HCT116 (cell line): ENCODE results near the gene DELE1. TPM values are rescaled to one million over a fixed set of nuclear protein-coding genes. Genes with fewer than 3 reads are reported as not detected.

Source experiments
- ATAC-seq: fragments of 200-7000 bp; cut with Tn5 transposase; 2 replicates; pipeline ENCODE4 v1.9.1; 2020; ENCODE audit warnings: mild to moderate bottlenecking, moderate library complexity
- BruUV-seq: library from RNA; stranded (reverse); fragments of 400-500 nt; replicated peaks from 2 replicates; lab custom pipeline; 2021; lab: Mats Ljungman, UMichigan
- CTCF ChIA-PET: fragments of 300-600 bp; sonication (Branson Sonifier 250); formaldehyde crosslinking; loops from one replicate; lab custom pipeline; 2021; ENCODE audit warnings: antibody characterized with exemption; lab: Charles Lee
- POLR2A ChIA-PET: fragments of 300-600, 350-600 bp; sonication (Branson Sonifier 250); formaldehyde crosslinking; loops from one replicate; lab custom pipeline; 2021; ENCODE audit warnings: antibody characterized with exemption; lab: Charles Lee
- RAD21 ChIA-PET, 2 experiments: fragments of 300-600 bp; sonication (Branson Sonifier 250); formaldehyde crosslinking; loops; one replicate each; lab custom pipeline; 2023; ENCODE audit warnings: low total read pairs in 2 of 2; ENCODE audit not compliant: uncharacterized antibody in 2 of 2, unreplicated experiment in 2 of 2, low non-redundant PET in 1 of 2; lab: Charles Lee
- DNase-seq: peaks from one replicate; pipeline ENCODE4 v3.0.0-alpha.2; 2010; ENCODE audit warnings: low read depth, low spot score
- H2AFZ ChIP-seq: fragments of 200-600 bp; shearing (Covaris generic), sonication (generic); 2 replicates; pipeline ENCODE4 v1.6.1; 2017; ENCODE audit warnings: low read depth, mixed run types, mixed read lengths, antibody characterized with exemption, low read length; ENCODE audit not compliant: poor library complexity, severe bottlenecking
- H3K27ac ChIP-seq: 2 replicates; pipeline ENCODE4 v1.5.1; 2012; ENCODE audit warnings: low read depth, low read length
- H3K27me3 ChIP-seq: fragments of 200-600 bp; sonication (generic); 2 replicates; pipeline ENCODE4 v1.6.1; 2016; ENCODE audit warnings: mixed run types, low read length, mixed read lengths; ENCODE audit not compliant: insufficient read depth
- H3K36me3 ChIP-seq, 2 experiments: fragments of 200-500 bp in 1 of 2; fragments of 200-600 bp in 1 of 2; sonication (Bioruptor generic) in 1 of 2; sonication (generic) in 1 of 2; 2 replicates each; pipeline versions ENCODE4 v1.5.1 to v1.6.1; 2014 to 2016; ENCODE audit warnings: low read length in 2 of 2, inconsistent platforms in 1 of 2, mixed read lengths in 1 of 2, mixed run types in 1 of 2; ENCODE audit not compliant: insufficient read depth in 2 of 2, control insufficient read depth in 1 of 2
- H3K4me1 ChIP-seq, 2 experiments: fragments of 200-600 bp in 1 of 2; sonication (generic) in 1 of 2; 2 replicates each; pipeline versions ENCODE4 v1.5.1 to v1.6.1; 2012 to 2017; ENCODE audit warnings: low read length in 2 of 2, inconsistent platforms in 1 of 2, mild to moderate bottlenecking in 1 of 2, mixed read lengths in 1 of 2, mixed run types in 1 of 2, moderate library complexity in 1 of 2; ENCODE audit not compliant: insufficient read depth in 2 of 2, control insufficient read depth in 1 of 2
- H3K4me2 ChIP-seq: fragments of 200-600 bp; sonication (generic); 2 replicates; pipeline ENCODE4 v1.6.1; 2017; ENCODE audit warnings: mixed run types, low read length, mixed read lengths
- H3K4me3 ChIP-seq, 2 experiments: fragments of 200-600 bp in 1 of 2; sonication (generic) in 1 of 2; replicated peaks in 1 of 2; 2 replicates each; pipeline ENCODE4 v1.5.1; 2011 to 2016; ENCODE audit warnings: low read length in 2 of 2, control low read depth in 1 of 2, low read depth in 1 of 2, mild to moderate bottlenecking in 1 of 2, mixed read lengths in 1 of 2, mixed run types in 1 of 2
- H3K79me2 ChIP-seq: fragments of 200-600 bp; sonication (generic); 2 replicates; pipeline ENCODE4 v1.6.1; 2017; ENCODE audit warnings: mild to moderate bottlenecking, mixed run types, low read length, moderate library complexity, mixed read lengths; ENCODE audit not compliant: insufficient read depth
- H3K9ac ChIP-seq: fragments of 200-600 bp; sonication (generic); 2 replicates; pipeline ENCODE4 v1.6.1; 2016; ENCODE audit warnings: low read length, mixed read lengths
- H3K9me2 ChIP-seq: fragments of 200-600 bp; sonication (generic), shearing (Covaris generic); 2 replicates; pipeline ENCODE4 v1.6.1; 2017; ENCODE audit warnings: mixed run types, mild to moderate bottlenecking, moderate library complexity; ENCODE audit not compliant: insufficient read depth
- H3K9me3 ChIP-seq, 2 experiments: fragments of 200-500 bp in 1 of 2; fragments of 200-600 bp in 1 of 2; sonication (Bioruptor generic) in 1 of 2; sonication (generic) in 1 of 2; 2 replicates each; pipeline ENCODE4 v1.6.1; 2014 to 2017; ENCODE audit warnings: low read length in 2 of 2, mixed read lengths in 2 of 2, inconsistent platforms in 1 of 2, low read depth in 1 of 2, mild to moderate bottlenecking in 1 of 2, mixed run types in 1 of 2, moderate library complexity in 1 of 2; ENCODE audit not compliant: control insufficient read depth in 1 of 2, insufficient read depth in 1 of 2
- H4K20me1 ChIP-seq: fragments of 200-600 bp; sonication (generic), shearing (Covaris generic); 2 replicates; pipeline ENCODE4 v1.6.1; 2017; ENCODE audit warnings: mixed run types, mild to moderate bottlenecking, moderate library complexity; ENCODE audit not compliant: insufficient read depth
- CBX3 ChIP-seq: IDR thresholded peaks from 2 replicates; pipeline ENCODE4 v1.6.1; 2012; ENCODE audit warnings: low read depth
- ELF1 ChIP-seq: IDR thresholded peaks from 2 replicates; pipeline ENCODE4 v1.6.1; 2012; ENCODE audit warnings: low read depth, borderline replicate concordance
- JUND ChIP-seq: IDR thresholded peaks from 2 replicates; pipeline ENCODE4 v1.6.1; 2012
- REST ChIP-seq: IDR thresholded peaks from 2 replicates; pipeline ENCODE4 v1.6.1; 2012; ENCODE audit warnings: low read depth
- SIN3A ChIP-seq: IDR thresholded peaks from 2 replicates; pipeline ENCODE4 v1.6.1; 2012; ENCODE audit warnings: low read depth
- SP1 ChIP-seq: IDR thresholded peaks from 2 replicates; pipeline ENCODE4 v1.6.1; 2012; ENCODE audit warnings: low read depth
- YY1 ChIP-seq: IDR thresholded peaks from 2 replicates; pipeline ENCODE4 v1.6.1; 2011; ENCODE audit warnings: low read length, low read depth, moderate library complexity, mild to moderate bottlenecking; ENCODE audit not compliant: insufficient replicate concordance; ENCODE audit errors: extremely low read depth
- ZBTB33 ChIP-seq: IDR thresholded peaks from 2 replicates; pipeline ENCODE4 v1.6.1; 2011; ENCODE audit warnings: mild to moderate bottlenecking, low read length, moderate library complexity; ENCODE audit not compliant: insufficient replicate concordance; ENCODE audit errors: extremely low read depth
- intact Hi-C: fragments of 100-400 bp; cut with micrococcal nuclease; formaldehyde crosslinking; loops from 2 replicates; pipeline ENCODE4 v1.10.0; 2022
- total RNA-seq: library from RNA; stranded (reverse); gene quantifications from one replicate; pipeline ENCODE4 v1.2.1, GENCODE V29; 2021; ENCODE audit not compliant: unreplicated experiment
- TF ChIP-seq, protein P1 (sequence below), 3 experiments: fragments of 200-600 bp in 1 of 3; sonication (generic) in 1 of 3; IDR thresholded peaks in 2 of 3; conservative IDR thresholded peaks in 1 of 3; 2 replicates each; pipeline ENCODE4 v1.5.1; 2012 to 2017; ENCODE audit warnings: low read depth in 2 of 3, low read length in 2 of 3, antibody characterized with exemption in 1 of 3, borderline replicate concordance in 1 of 3, control low read depth in 1 of 3, mild to moderate bottlenecking in 1 of 3, mixed read lengths in 1 of 3, mixed run types in 1 of 3, moderate library complexity in 1 of 3; ENCODE audit not compliant: insufficient read depth in 1 of 3
- TF ChIP-seq, protein P2 (sequence below): IDR thresholded peaks from 2 replicates; pipeline ENCODE4 v1.6.1; 2012

The DELE1 gene
- total RNA-seq, 1 experiment from 2014 or later: 74.1 TPM

DNA sequence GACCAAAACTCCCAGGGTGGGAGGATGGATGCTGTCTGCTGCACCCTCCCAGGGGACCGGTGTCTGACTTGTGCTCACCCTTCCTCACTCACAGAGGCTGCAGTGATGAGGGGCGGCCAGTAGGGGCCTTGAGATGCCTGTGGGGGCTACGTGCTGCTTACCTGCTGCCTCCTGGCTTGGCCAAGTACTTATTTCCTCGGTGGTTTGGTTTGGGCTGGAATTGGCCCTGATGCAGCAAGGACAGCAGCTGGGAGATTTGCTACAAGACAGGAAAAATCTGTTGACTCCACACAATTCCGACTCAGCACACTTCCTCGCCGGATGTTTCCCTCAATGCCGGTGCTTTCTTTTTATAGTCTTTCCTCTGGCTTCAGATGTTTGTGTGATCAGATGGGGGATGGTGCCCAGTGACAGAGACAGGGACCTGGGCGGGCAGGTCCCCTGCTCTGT lies 27.7 kb downstream of the DELE1 start:
- POLR2A ChIA-PET: no interaction called here
- H2AFZ ChIP-seq: no peak overlapping the region
- BruUV-seq: no TSS peak
- DNase-seq (no peak), ATAC-seq (peak; percentile 92)
- no peak overlapping the region for H3K27ac ChIP-seq
- no peak overlapping the region for H3K4me3 ChIP-seq
- H4K20me1 ChIP-seq: no peaks in the 10 kb centered on the region
- no peaks in the 10 kb centered on the region for H3K36me3 ChIP-seq
- intact Hi-C loops: no loop called here
- no peaks in the 10 kb centered on the region for H3K9me2 ChIP-seq
- H3K4me2 ChIP-seq: no peak overlapping the region
- no peaks in the 10 kb centered on the region for H3K27me3 ChIP-seq
- TF ChIP-seq, protein P1, sequence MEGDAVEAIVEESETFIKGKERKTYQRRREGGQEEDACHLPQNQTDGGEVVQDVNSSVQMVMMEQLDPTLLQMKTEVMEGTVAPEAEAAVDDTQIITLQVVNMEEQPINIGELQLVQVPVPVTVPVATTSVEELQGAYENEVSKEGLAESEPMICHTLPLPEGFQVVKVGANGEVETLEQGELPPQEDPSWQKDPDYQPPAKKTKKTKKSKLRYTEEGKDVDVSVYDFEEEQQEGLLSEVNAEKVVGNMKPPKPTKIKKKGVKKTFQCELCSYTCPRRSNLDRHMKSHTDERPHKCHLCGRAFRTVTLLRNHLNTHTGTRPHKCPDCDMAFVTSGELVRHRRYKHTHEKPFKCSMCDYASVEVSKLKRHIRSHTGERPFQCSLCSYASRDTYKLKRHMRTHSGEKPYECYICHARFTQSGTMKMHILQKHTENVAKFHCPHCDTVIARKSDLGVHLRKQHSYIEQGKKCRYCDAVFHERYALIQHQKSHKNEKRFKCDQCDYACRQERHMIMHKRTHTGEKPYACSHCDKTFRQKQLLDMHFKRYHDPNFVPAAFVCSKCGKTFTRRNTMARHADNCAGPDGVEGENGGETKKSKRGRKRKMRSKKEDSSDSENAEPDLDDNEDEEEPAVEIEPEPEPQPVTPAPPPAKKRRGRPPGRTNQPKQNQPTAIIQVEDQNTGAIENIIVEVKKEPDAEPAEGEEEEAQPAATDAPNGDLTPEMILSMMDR (IDR thresholded peaks at IDR 0.05 in 2 of 3, conservative IDR thresholded peaks at IDR 0.05 in 1 of 3; ENCODE audit: borderline replicate concordance in 1 of 3, insufficient read depth in 1 of 3, low read depth in 2 of 3, low read length in 2 of 3): peak in 2 of 3 experiments; percentile 65 to 67; a peak in 4 of 6 replicates
- TF ChIP-seq ZBTB33: no peak
- no peak for TF ChIP-seq JUND
- TF ChIP-seq SIN3A: no peak
- no peaks in the 10 kb centered on the region for H3K9me3 ChIP-seq
- no peaks in the 10 kb centered on the region for H3K4me1 ChIP-seq
- no peak overlapping the region for H3K9ac ChIP-seq
- RAD21 ChIA-PET: no interaction called here
- no peaks in the 10 kb centered on the region for H3K79me2 ChIP-seq
- CTCF ChIA-PET: no interaction called here

DNA sequence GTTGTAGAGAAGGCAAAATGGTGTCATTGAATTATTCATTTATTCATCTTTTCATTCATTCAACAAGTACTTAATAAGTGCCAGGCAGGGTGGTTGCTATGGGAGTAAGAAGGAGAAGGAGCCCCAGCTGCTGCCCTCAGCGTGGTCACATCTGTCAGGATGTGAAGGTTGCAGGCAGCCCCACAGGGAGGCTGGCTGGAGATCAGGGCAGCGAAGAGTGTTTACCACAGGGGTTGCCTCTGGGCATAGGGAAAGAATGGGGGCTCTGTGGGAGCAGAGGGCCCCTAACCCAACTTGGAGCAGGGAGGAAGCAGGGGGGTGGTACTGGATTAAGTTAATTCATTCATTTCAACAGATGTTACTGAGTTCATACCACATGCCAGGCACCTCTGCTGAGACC lies 28.3 kb downstream of the DELE1 start:
- Histone ChIP-seq H3K9me3 (no peaks in the 10 kb centered on the region), H3K9me2 (no peaks in the 10 kb centered on the region), H2AFZ (no peak overlapping the region), H3K36me3 (no peaks in the 10 kb centered on the region), H3K27ac (no peak overlapping the region), H3K9ac (no peak overlapping the region), H4K20me1 (no peaks in the 10 kb centered on the region), H3K79me2 (no peaks in the 10 kb centered on the region), H3K4me3 (no peak overlapping the region), H3K4me2 (no peak overlapping the region), H3K4me1 (no peaks in the 10 kb centered on the region), H3K27me3 (no peaks in the 10 kb centered on the region)
- ATAC-seq: no peak
- POLR2A ChIA-PET: no interaction called here
- RAD21 ChIA-PET: no interaction called here
- no TSS peak for BruUV-seq
- no peak for DNase-seq
- intact Hi-C loops: no loop called here
- CTCF ChIA-PET: no interaction called here
- TF ChIP-seq YY1 (no peak), CBX3 (no peak), SP1 (no peak), REST (no peak), ELF1 (no peak)
- TF ChIP-seq, protein P2, sequence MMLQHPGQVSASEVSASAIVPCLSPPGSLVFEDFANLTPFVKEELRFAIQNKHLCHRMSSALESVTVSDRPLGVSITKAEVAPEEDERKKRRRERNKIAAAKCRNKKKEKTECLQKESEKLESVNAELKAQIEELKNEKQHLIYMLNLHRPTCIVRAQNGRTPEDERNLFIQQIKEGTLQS: no peak
